Smooth muscle cell of the coronary artery (primary cell): ENCODE results near the gene HILPDA. TPM values are rescaled to one million over a fixed set of nuclear protein-coding genes. Genes with fewer than 3 reads are reported as not detected.

Experiments
- total RNA-seq: library from RNA; depleted of rRNA; stranded (reverse); fragments of >200 nt; gene quantifications from 2 replicates; pipeline ENCODE4 v1.2.3, GENCODE V29; 2014; ENCODE audit warnings: low replicate concordance

The HILPDA gene, protein sequence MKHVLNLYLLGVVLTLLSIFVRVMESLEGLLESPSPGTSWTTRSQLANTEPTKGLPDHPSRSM
- 10.2 and 18.5 TPM in 2 replicates for total RNA-seq

GRCh38 chr7:128455543-128456254 lies at the start of gene HILPDA:
Gene HILPDA (plus strand): TSS chr7:128455878. CDS start chr7:128457269, 1,391 bp downstream.

DNA sequence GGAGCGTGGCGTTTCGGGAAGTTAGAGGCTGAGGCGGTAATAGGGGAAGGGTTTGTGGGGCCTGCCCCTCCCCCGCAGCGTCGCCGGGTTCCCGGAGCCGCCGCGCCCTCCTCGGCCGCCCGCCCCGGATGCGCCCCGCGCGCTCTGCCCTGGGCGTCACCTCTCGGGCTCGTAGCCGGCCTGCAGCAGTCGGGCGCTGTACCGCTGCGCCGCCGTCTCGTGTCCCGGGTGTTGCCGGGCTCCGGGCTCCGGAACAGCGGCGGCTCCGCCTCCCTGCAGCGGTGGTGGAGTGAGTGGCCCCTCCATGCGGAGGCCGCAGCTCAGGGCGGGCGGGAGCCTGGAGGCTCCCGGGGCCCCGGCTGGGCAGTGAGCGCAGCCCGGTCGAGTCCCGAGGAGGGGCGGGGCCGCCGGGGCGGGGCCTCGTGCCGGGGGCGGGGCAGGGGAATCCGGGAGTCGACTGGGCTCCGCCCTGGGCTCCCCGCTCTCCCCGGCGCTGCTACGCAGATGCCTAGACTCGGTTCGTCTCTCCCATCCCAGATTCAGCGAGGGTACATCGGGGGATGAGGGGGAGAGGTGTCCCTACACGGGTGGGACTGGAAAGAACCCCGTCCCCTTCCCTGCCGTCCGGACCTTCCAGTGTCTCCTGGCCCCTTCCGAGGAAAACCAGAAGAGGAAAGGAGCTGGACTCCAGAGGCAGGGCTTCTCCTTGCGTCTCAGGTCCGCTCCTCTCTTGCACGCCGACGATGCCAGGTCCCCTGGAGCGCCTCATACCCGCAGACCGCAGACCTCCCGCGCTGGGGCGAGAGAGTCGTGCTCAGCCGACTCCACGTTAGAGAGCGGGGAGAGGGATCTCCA lies 45.9 kb upstream of the HILPDA start, which contains the start of gene IMPDH1:
Gene IMPDH1, minus strand, starts transcription at position 387 of the 855 bp plus-strand sequence. Its CDS starts 81 bp downstream, at position 306.

GRCh38 chr7:128476402-128477335 lies 21.0 kb downstream of the HILPDA start, which contains the start of gene METTL2B:
Gene METTL2B (plus strand): TSS chr7:128476748. CDS start chr7:128476766, 18 bp downstream.

Other genes starting within 250 kb of the HILPDA start
- 0.94 TPM in 1 of 2 replicates, not detected in the other for gene LEP, start 214.6 kb upstream of the HILPDA start, total RNA-seq
- gene RBM28, start 112.0 kb upstream of the HILPDA start, total RNA-seq: 14.2 and 18.0 TPM in 2 replicates
- not detected in 2 replicates for gene PRRT4, start 94.2 kb upstream of the HILPDA start, total RNA-seq
- 61.1 and 63.5 TPM in 2 replicates for gene IMPDH1, start 45.9 kb upstream of the HILPDA start, total RNA-seq
- gene METTL2B, start 20.9 kb downstream of the HILPDA start, total RNA-seq: 12.1 and 30.6 TPM in 2 replicates
- gene GARIN1A, start 216.4 kb downstream of the HILPDA start, total RNA-seq: 0.53 and 0.82 TPM in 2 replicates